HG03571 (cell line): Measurements from ENCODE around the gene PNPLA7.
"Not testable (repeated sequence)": the region's sequence is repeated elsewhere in the genome, so short reads cannot be mapped to it uniquely, and the experiment has no call there.

Experiments used
- ATAC-seq: cut with Tn5 transposase; IDR thresholded peaks from one replicate; pipeline ENCODE4 v1.9.1; 2021; ENCODE audit not compliant: unreplicated experiment

PNPLA7 gene

GRCh38 chr9:137543237-137543963 lies 6.8 kb downstream of the PNPLA7 start:
- ATAC-seq, result no peak

DNA sequence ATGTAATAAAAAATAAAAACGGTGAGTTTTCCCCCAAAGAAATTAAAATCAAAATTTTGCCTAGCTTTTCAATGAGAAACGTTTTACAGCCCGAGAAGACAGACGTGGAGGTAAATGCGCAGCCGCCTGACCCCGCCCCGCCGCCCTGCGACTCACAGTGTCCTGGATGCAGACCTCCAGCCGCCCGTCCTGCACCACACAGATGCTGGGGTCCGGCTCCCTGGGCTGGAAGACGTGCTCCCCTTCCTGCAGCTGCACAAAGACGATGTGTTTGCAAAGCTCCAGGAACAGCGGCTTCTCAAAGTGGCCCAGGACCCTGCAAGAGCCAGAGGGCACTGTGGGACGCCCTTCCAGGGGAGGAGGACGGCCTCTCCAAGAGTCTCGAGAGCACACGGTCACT lies 7.7 kb downstream of the PNPLA7 start:
- ATAC-seq, result no peak

- no peak for ATAC-seq
These were observed 9.7 kb downstream of the PNPLA7 start for GRCh38 chr9:137540536-137540935.

- ATAC-seq, result no peak
These were observed 12.1 kb downstream of the PNPLA7 start for GRCh38 chr9:137538058-137538457.

DNA sequence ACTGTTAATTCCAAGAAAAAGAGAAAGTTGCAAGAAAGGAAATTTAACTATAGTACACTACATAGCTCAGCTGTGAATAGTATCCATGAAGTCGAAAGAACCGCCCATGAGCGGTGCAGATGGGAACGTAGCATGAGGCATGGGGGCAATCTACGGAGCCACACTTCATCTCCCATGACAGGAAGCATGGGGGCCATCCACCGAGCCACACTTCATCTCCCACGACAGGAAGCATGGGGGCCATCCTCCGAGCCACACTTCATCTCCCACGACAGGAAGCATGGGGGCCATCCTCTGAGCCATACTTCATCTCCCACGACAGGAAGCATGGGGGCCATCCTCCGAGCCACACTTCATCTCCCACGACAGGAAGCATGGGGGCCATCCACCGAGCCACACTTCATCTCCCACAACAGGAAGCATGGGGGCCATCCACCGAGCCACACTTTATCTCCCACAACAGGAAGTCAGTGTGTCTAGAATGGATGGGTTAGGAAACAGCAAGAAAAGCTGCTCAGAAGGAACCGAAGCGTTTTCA lies 13.5 kb downstream of the PNPLA7 start:
- ATAC-seq, result not testable (repeated sequence)

DNA sequence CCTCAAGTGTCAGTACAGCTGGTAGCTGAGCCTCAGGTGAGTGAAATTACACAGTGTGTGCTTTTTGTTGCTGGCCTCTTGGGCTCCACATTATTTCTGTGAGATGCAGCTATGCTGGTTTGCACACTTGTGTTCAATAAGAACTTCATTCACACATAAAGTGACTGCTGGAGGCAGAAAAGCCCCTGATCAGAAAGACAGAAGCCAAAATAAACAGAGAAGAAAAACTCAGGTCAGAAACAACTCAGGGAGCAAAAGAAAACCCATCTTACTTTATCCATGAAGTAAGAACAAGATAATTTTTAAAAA lies 15.1 kb downstream of the PNPLA7 start:
- no peak for ATAC-seq

GRCh38 chr9:137534256-137535119 lies 15.7 kb downstream of the PNPLA7 start:
- ATAC-seq, result no peak

DNA sequence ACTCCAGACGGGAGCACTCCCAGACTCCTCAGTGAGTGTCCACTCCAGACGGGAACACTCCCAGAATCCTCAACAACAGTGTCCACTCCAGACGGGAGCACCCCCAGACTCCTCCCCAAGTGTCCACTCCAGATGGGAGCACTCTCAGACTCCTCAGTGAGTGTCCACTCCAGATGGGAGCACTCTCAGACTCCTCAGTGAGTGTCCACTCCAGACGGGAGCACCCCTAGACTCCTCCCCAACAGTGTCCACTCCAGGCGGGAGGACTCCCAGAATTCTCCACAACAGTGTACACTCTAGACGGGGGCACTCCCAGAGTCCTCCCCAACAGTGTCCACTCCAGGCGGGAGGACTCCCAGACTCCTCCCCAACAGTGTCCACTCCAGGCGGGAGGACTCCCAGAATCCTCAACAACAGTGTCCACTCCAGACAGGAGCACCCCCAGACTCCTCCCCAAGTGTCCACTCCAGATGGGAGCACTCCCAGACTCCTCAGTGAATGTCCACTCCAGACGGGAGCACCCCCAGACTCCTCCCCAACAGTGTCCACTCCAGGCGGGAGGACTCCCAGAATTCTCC lies 17.2 kb downstream of the PNPLA7 start:
- not testable (repeated sequence) for ATAC-seq

GRCh38 chr9:137531099-137531765 lies 19.0 kb downstream of the PNPLA7 start:
- ATAC-seq, result no peak

DNA sequence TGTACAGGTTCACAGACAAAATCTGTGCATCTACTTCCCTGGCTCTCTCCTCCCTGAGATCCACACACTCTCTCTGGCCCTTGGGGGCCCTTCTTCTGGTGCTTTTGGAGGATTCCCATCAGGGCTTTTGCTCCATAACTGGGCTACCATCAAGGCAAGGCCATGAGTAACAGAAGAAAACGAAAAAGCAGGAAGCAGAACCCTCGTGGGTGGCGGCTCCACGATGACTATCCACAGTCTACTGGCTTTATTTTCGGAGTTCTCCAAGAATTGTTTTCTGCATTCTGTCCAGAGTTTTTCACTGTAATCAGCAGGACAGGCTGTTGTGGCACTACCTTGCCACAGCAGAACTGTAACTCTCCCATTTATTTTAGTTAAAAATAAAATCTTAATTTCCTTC lies 19.9 kb downstream of the PNPLA7 start:
- no peak for ATAC-seq

DNA sequence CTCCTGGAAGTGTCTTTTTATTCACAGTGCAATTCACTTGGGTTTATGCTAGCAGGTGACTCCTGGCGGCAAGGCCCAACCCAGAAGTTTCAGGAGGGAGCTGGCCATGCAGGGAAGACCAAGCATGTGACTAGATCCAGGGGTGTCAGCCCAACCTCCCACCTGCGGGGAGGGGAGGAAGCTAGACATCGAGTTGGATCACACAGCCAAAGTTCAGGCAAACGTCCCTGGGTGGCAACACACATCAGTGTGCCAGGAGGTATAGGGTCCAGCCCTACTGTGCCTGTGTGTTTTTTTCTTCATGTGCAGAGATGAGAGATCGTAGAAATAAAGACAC lies 25.3 kb downstream of the PNPLA7 start:
- ATAC-seq, result no peak

- ATAC-seq, result no peak
These were observed 25.8 kb downstream of the PNPLA7 start for GRCh38 chr9:137524161-137524980.

GRCh38 chr9:137522746-137523455 lies 27.3 kb downstream of the PNPLA7 start:
- ATAC-seq, result no peak

DNA sequence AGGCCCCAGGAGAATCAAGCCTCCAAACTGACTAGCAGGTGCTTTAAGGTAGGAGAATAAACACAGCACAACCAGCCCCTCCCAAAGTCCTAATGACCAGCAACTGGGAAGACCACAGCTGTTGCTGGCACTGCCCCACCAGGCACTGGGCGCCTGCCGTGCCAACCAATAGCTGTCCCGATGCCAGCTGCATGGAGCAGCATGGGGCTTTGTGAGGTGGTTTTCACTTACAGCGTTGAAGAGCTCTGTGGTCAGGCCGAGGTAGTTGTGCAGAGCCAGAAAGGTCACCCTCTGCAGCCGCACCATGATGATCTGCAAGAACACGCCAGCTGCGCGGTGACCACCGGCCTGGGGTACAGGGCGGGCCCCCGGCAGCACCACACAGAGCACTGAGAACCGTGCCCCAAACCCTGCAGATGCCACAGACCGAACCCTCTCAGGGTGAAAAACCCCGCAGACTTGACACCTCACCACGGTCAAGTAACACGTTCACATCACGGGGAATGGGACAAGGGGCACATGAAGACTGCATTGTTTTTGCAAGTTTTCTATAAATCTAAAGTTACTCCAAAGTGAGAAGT lies 28.7 kb downstream of the PNPLA7 start:
- ATAC-seq, result no peak

DNA sequence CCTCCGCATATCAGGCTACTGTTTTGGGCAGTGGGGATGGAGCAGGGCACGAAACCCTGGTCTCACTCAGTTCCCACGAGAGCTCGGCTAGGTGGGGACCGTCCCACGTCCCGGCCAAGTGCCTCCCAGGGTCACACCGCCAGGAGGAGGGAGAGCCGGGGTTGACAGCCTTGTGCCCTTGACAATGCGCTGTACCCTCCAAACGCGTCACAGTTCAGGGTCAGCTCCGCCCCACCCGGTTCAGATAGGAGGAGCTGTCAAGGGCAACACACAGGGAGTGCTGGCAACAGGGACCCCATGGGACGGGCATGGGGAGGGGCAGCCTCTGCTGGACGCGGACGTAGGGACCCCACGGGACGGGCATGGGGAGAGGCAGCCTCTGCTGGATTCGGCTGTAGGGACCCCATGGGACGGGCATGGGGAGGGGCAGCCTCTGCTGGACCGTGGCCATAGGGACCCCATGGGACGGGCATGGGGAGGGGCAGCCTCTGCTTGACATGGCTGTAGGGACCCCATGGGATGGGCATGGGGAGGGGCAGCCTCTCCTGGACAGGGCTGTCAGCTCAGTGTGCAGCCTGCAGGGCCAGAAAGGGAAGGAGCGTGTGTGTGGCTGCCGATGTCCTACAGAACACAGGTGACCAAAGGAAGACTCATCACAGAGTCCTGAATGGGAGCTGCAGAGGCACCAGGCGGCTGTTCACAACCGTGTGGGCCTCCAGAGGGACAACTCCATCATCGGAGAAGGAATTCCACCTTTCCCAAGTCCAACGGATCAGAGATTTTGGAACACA lies 29.4 kb downstream of the PNPLA7 start:
- no peak for ATAC-seq

- no peak for ATAC-seq
These were observed 30.6 kb downstream of the PNPLA7 start for GRCh38 chr9:137519553-137519952.

DNA sequence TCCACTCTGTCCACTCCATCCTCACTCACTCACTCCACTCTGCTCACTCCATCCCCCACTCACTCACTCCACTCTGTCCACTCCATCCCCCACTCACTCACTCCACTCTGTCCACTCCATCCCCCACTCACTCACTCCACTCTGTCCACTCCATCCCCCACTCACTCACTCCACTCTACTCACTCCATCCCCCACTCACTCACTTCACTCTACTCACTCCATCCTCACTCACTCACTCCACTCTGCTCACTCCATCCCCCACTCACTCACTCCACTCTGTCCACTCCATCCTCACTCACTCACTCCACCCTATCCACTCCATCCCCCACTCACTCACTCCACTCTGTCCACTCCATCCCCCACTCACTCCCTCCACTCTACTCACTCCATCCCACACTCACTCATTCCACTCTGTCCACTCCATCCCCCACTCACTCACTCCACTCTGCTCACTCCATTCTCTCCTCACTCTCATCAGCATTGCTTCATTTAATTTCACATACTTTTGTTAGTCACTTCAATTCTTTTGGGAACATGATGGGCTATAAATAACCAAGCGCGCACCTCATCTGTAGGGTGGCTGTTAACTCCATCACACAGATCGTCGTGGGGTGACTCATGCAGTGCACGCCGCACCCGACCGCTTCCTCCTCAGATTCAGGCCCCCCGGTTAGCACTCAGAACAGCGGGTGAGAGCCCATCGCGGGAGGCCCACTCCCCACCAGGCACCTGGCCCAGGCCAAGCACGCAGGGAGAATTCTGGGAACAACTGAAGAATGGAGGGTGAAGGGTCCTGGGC lies 31.3 kb downstream of the PNPLA7 start:
- not testable (repeated sequence) for ATAC-seq
